Right lobe of liver (tissue), 6 donors: ENCODE data around the gene SH2D5. TPM values are rescaled to one million over a fixed set of nuclear protein-coding genes. Genes with fewer than 3 reads are reported as not detected.
"Not testable (repeated sequence)": the region's sequence is repeated elsewhere in the genome, so short reads cannot be mapped to it uniquely, and the experiment has no call there.

ENCODE experiments used
- ATAC-seq, 4 donors: fragments of 200-7000 bp; cut with Tn5 transposase; one replicate each; pipeline ENCODE4 v1.9.1; 2020; ENCODE audit warnings: mild to moderate bottlenecking in 4 of 4, moderate library complexity in 4 of 4
- DNase-seq, 3 donors: peaks; one replicate each; pipeline ENCODE4 v3.0.0-alpha.2; 2020
- H3K27ac ChIP-seq, 3 donors: fragments of 200-600 bp; one replicate each; pipeline ENCODE4 v1.8.0; 2022
- H3K27me3 ChIP-seq, 2 donors: fragments of 200-600 bp; one replicate each; pipeline ENCODE4 v1.8.0; 2022
- H3K36me3 ChIP-seq, 4 donors: fragments of 200-600 bp; sonication (generic) in 1 of 4; one replicate each; pipeline versions ENCODE4 v1.5.1 to v1.8.0; 2017 to 2022; ENCODE audit warnings: control low read depth in 1 of 4
- H3K4me1 ChIP-seq, 4 donors: fragments of 200-600 bp; sonication (generic) in 1 of 4; one replicate each; pipeline versions ENCODE4 v1.5.1 to v1.8.0; 2017 to 2022; ENCODE audit warnings: control low read depth in 1 of 4
- H3K4me3 ChIP-seq, 3 donors: fragments of 200-600 bp; one replicate each; pipeline ENCODE4 v1.8.0; 2022
- H3K9me3 ChIP-seq, 4 donors: fragments of 200-600 bp; sonication (generic) in 1 of 4; one replicate each; pipeline versions ENCODE4 v1.5.1 to v1.8.0; 2017 to 2022; ENCODE audit warnings: control low read depth in 1 of 4
- POLR2A ChIP-seq: fragments of 450-650 bp; IDR thresholded peaks from one replicate; pipeline ENCODE4 v1.6.1; 2017; ENCODE audit warnings: antibody characterized with exemption, mild to moderate bottlenecking
- WGBS: methylation state at CpG from one replicate; pipeline ENCODE4 v1.1.6; 2018; ENCODE audit warnings: low coverage, low lambda C conversion rate; ENCODE audit not compliant: insufficient coverage; ENCODE audit errors: missing lambda C conversion rate; 5-methylcytosine and 5-hydroxymethylcytosine counted together
- intact Hi-C, 2 donors: fragments of 100-400 bp; cut with DNase I; formaldehyde crosslinking; loops; one replicate each; pipeline versions ENCODE4 v1.11.2 to v1.14.1; 2022
- total RNA-seq, 6 experiments: library from RNA; depleted of rRNA in 2 of 6; stranded (reverse); fragments of >200 nt in 2 of 6; fragmentation: NEBNext Ultra II Directional in 3 of 6; extraction: Animal tissue kit (Norgen Biotek cat#: 25700) in 3 of 6; gene quantifications; one replicate each; pipeline versions ENCODE4 v1.1.0 to v1.2.4, GENCODE V29; 2016 to 2023
- TF ChIP-seq, protein P1 (sequence below), 4 donors: fragments of 200-600 bp in 3 of 4; fragments of 450-650 bp in 1 of 4; IDR thresholded peaks; one replicate each; pipeline versions ENCODE4 v1.5.1 to v1.8.0; 2016 to 2022; ENCODE audit warnings: antibody characterized with exemption in 4 of 4, mild to moderate bottlenecking in 2 of 4
- donor health status: DM: no; HTN: yes; CAD: no.
- donor health status: DM: no; HTN: no; CAD: no.
- donor health status: DM: no; HTN: no; CAD: no.
- donor health status: DM: no; HTN: yes; CAD: no.
- donor health status: DM: no; HTN: yes; CAD: no.

The SH2D5 gene
- total RNA-seq, 6 experiments from 2014 or later: 0.80 to 1.8 (median 1.4) TPM; not detected in 3

GRCh38 chr1:20682571-20683236, 49.8 kb downstream of the SH2D5 start:
- no peak overlapping the region for H3K4me3 ChIP-seq
- DNase-seq (no peak), ATAC-seq (peak in 3 of 4 donors; percentile 13 to 47 (median 22))
- H3K9me3 ChIP-seq: no peaks in the 10 kb centered on the region
- intact Hi-C loops: no loop called here
- H3K36me3 ChIP-seq: no peaks in the 10 kb centered on the region
- TF ChIP-seq, protein P1, sequence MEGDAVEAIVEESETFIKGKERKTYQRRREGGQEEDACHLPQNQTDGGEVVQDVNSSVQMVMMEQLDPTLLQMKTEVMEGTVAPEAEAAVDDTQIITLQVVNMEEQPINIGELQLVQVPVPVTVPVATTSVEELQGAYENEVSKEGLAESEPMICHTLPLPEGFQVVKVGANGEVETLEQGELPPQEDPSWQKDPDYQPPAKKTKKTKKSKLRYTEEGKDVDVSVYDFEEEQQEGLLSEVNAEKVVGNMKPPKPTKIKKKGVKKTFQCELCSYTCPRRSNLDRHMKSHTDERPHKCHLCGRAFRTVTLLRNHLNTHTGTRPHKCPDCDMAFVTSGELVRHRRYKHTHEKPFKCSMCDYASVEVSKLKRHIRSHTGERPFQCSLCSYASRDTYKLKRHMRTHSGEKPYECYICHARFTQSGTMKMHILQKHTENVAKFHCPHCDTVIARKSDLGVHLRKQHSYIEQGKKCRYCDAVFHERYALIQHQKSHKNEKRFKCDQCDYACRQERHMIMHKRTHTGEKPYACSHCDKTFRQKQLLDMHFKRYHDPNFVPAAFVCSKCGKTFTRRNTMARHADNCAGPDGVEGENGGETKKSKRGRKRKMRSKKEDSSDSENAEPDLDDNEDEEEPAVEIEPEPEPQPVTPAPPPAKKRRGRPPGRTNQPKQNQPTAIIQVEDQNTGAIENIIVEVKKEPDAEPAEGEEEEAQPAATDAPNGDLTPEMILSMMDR (IDR thresholded peaks at IDR 0.05): no peak
- TF ChIP-seq POLR2A: no peak
- no peak overlapping the region for H3K27ac ChIP-seq
- H3K27me3 ChIP-seq: no peaks in the 10 kb centered on the region
- WGBS: 72% methylated on average over 12 of the region's 24 CpGs
- H3K4me1 ChIP-seq: peaks cover 0 to 2% (median 0%) of the 10 kb centered on the region in 4 donors

DNA sequence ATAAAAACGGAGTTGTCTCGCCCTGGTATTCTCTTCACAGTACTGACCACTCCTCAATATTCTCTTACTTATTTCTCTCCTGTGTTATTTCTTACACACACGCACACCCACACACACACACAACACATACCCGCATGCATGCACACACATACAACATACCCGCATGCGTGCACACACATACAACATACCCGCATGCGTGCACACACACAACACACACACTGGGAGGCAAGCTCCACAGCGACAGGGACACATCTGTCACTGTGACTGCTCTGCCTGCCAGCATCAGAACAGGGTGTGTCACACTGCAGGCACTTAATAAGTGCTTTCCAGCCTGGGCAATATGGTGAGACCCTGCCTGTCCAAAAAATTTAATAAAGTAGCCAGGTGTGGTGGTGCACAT, 50.5 kb downstream of the SH2D5 start:
- H3K4me3 ChIP-seq: no peak overlapping the region
- H3K27me3 ChIP-seq: no peaks in the 10 kb centered on the region
- peaks cover 0 to 2% (median 0%) of the 10 kb centered on the region in 4 donors for H3K4me1 ChIP-seq
- H3K27ac ChIP-seq: no peak overlapping the region
- no peaks in the 10 kb centered on the region for H3K36me3 ChIP-seq
- TF ChIP-seq, protein P1 (IDR thresholded peaks at IDR 0.05): no peak
- no peak for TF ChIP-seq POLR2A
- no peak for ATAC-seq
- H3K9me3 ChIP-seq: no peaks in the 10 kb centered on the region
- intact Hi-C loops: no loop called here
- WGBS: 81% methylated on average over 9 of the region's 9 CpGs
- no peak for DNase-seq

GRCh38 chr1:20680269-20680668, 52.2 kb downstream of the SH2D5 start:
- no peak overlapping the region for H3K27ac ChIP-seq
- intact Hi-C loops: no loop called here
- TF ChIP-seq, protein P1 (IDR thresholded peaks at IDR 0.05): no peak
- no peak for TF ChIP-seq POLR2A
- no peaks in the 10 kb centered on the region for H3K9me3 ChIP-seq
- DNase-seq (peak in 1 of 3 donors; percentile 22), ATAC-seq (peak in 1 of 4 donors; percentile 18)
- H3K4me3 ChIP-seq: no peak overlapping the region
- 20% methylated on average over 5 of the region's 5 CpGs for WGBS
- peaks cover 0 to 2% (median 0%) of the 10 kb centered on the region in 4 donors for H3K4me1 ChIP-seq
- H3K27me3 ChIP-seq: no peaks in the 10 kb centered on the region
- H3K36me3 ChIP-seq: no peaks in the 10 kb centered on the region

DNA sequence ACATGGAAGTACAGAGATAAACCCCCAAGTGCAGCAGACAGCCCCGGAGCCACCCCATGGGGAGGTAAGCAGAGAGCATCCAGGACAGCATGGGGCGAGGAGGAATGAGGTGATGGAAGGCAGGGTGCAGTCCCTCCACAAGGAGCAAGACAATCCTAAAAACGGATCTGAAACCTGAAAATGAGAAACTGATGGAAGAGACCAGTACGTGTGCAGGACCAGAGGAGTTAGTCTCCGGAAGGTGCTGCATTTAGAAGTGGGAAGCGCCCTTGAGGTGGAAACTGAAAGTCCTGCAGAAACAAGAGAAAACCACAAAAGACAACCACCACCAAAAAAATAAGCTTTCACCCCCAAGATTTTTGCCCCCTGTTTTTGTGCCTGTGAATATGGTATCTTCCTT, 53.9 kb downstream of the SH2D5 start:
- Histone ChIP-seq H3K4me3 (no peak overlapping the region), H3K36me3 (no peaks in the 10 kb centered on the region), H3K4me1 (peaks cover 0 to 2% (median 0%) of the 10 kb centered on the region in 4 donors), H3K27me3 (no peaks in the 10 kb centered on the region), H3K9me3 (no peaks in the 10 kb centered on the region), H3K27ac (no peak overlapping the region)
- intact Hi-C loops: no loop called here
- DNase-seq: no peak
- ATAC-seq: no peak
- TF ChIP-seq POLR2A: no peak
- TF ChIP-seq, protein P1 (IDR thresholded peaks at IDR 0.05): no peak
- WGBS: 59% methylated on average over 6 of the region's 6 CpGs

GRCh38 chr1:20673626-20674025, 58.9 kb downstream of the SH2D5 start:
- H3K4me3 ChIP-seq, intact Hi-C loops, H3K9me3 ChIP-seq, H3K36me3 ChIP-seq, H3K27ac ChIP-seq, ATAC-seq, DNase-seq, H3K27me3 ChIP-seq, H3K4me1 ChIP-seq: not testable (repeated sequence)
- WGBS: 77% methylated on average over 10 of the region's 11 CpGs
